ENCODE data around the gene GLS2.
"Not testable (repeated sequence)": the region's sequence is repeated elsewhere in the genome, so short reads cannot be mapped to it uniquely, and the experiment has no call there.

GLS2 gene

GRCh38 chr12:56490360-56490759, 2.4 kb upstream of the GLS2 start:
- DNase-seq, result no peak

DNA sequence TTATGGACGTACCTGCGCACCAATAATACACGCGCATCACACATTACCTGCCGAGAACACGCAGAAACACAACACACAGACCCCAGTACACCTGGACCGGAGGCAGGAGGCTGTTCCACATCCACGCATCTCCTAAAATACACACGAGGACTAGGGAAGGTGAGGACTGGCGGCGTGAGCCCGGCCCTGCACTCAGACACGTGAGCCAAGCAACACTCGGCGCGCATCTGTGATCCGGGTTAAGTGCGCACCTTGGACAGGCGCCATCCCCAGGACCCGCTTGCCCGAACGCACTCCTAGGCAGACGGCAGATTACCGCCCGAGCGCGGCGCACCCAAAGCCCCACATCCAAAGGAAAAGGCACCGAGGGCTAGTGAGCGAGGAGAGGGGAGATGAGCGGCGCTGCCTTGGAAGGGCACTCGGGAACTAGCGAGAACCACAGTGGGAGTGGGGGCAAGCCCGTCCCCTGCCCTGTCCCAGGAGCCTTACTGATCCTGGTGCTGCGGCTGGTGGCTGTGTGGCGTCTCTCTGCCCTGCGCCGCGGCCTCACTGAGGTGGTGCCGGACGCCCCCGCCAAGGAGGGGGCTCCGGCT, 417 bp downstream of the GLS2 start:
- DNase-seq, result peak; percentile 47

- no peak for DNase-seq
Measured at GRCh38 chr12:56486694-56487093, 1.3 kb downstream of the GLS2 start.

DNA sequence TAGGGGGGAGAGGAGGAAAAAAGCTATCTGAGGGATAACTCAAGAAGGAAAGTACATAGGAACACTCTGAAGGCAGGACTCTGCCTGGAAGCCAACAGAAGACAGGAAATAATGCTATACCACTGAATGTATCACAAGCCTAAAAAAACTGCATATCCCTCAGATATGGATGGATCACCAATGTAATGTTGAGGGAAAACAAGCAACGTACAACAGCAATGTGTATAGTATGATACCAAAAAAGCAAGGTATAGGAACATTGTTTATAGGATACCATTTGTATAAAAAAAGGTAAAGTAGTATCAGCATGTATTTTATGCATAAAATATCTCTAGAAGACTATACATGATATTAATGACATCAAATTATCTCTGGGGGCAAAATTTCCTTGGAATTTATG, 3.4 kb downstream of the GLS2 start:
- DNase-seq, result no peak

DNA sequence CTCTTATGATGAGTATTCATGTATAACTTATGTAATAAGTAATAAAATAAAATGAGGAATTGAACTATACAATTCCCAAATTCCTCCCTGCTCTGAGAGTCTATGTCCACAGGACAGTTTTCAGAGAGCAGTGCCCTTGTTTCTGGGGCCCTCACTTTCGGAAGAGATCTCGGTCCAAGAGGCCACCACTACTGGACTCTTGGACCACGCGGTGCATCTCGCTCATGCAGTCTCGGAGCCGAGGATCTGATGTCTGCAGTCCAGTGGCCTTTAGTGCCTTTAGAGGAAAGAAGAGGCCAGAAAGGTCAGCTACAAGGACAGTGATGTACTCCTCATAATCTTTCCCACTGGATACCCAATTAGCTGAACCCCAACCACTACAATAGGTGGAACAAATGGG, 8.3 kb downstream of the GLS2 start:
- no peak for DNase-seq

DNA sequence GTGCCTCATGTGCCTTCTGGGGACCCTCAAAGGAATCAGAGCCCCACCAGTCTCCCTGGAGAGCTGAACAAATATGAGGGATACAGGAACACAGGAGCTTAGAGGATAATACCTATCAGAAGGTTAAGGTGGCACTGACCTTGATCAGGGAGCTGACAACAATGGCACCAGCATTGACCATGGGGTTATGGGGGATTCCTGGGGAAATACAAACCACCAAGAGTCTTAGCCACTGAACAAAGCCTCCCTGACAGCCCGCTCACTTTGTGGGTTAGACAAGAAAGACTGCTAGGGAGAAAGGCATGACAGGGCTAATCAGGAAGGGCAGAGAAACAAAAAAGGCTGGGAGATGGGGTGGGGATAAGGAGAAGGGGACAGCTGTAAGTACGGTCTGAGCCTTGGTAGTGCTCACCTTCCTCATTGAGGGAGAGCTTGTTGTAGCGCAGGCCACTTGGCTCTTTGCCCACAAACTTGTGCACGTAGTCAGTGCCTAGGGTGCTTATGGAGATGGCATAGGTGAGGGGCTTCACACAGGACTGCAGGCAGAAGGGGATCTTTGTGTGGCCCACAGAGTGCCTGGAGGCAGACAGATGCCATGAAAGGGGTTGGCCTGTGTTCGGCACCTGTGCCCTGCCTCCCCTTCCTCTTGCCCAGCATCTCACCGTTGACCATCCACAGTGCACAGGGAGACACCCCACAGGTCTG, 10.3 kb downstream of the GLS2 start:
- DNase-seq, result no peak

DNA sequence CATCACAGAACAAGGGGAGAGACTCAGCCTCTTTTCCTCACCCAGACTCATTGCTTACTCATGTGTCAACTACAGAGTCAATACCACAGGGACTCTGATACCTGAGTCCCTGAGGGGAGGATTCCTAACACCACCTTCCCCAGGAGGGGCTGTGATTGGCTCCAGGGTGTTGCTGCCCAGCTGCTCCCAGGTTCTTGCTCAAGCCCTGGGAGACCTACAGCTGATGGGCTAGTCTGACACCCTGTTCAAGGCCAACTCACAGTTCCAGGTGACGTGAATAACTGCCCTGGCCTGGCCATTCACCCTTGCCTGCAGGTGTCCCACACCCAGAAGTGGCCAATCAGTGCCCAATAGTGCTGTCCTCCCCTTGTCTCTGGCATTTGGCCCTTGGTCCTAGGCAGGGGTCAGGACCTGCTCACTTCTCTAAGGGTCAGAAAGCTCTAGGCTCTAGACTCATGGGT, 11.0 kb downstream of the GLS2 start:
- DNase-seq, result no peak

DNA sequence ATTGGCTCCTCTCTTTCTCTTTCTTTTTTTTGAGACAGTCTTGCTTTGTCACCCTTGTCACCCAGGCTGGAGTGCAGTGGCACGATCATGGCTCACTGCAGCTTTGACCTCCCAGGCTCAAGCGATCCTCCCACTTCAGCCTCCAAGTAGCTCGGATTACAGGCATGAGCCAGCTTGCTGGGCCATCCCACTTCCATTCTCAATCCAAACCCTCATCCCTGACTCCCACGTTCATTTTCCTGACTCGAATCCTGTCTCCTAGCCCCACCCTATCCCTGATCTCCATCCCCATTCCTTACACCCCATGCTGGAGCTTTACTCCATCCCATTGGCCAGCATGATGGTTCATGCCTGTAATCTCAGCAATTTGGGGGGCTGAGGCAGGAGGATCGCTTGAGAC, 11.8 kb downstream of the GLS2 start:
- DNase-seq, result no peak

GRCh38 chr12:56474389-56474788, 13.6 kb downstream of the GLS2 start:
- DNase-seq, result no peak

GRCh38 chr12:56469007-56469930, 18.7 kb downstream of the GLS2 start:
- DNase-seq, result peak; percentile 18

GRCh38 chr12:56468216-56469006, 19.6 kb downstream of the GLS2 start, which contains the start of gene SPRYD4:
SPRYD4 (plus strand) TSS chr12:56468578; CDS start chr12:56468592, 14 bp downstream.
- DNase-seq, result peak; percentile 91

- DNase-seq, result no peak
Measured at GRCh38 chr12:56462565-56462964, 25.4 kb downstream of the GLS2 start.

GRCh38 chr12:56461235-56462159, 26.5 kb downstream of the GLS2 start:
- no peak for DNase-seq

DNA sequence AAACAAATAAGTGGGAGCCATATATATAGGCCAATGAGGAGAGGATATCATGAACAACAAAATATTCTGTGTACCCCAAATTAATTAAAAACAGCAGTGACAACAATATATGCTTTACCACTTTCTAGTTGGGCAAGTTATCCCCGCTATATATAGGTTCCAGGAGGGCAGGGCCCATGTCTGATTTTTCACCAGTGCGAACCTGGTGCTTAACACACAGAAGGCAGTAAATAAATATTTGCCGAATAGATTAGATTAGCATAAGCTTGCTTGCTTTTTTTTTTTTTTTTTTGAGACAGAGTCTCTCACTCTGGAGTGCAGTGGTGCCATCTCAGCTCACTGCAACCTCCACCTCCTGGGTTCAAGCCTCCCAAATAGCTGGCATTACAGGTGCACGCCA, 30.1 kb downstream of the GLS2 start:
- no peak for DNase-seq

GRCh38 chr12:56454557-56454956, 33.4 kb downstream of the GLS2 start, which contains the start of gene MIP:
MIP (minus strand) TSS chr12:56454657; CDS start chr12:56454613, 44 bp downstream.
- no peak for DNase-seq

GRCh38 chr12:56451147-56451546, 36.8 kb downstream of the GLS2 start:
- no peak for DNase-seq

- no peak for DNase-seq
Measured at GRCh38 chr12:56450241-56450640, 37.7 kb downstream of the GLS2 start.

DNA sequence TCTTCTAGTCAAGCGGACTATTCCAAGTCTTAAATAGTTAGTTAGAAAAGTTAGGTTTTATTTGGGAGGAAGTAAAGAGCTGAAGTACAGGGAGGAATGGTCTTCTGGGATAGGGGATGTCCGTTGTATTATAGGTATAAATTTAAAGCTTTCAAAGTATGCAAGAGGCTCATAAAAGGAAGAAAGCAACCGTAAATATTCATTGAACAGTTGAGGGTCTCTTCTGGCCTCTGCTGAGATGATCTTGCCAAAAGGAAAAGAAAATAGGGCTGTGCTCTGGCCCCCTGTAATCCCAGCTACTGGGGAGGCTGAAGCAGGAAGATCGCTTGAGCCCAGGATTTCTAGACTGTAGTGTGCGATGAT, 38.4 kb downstream of the GLS2 start:
- peak; percentile 44 for DNase-seq

- peak; percentile 96 for DNase-seq
Measured at GRCh38 chr12:56448860-56449621, 38.9 kb downstream of the GLS2 start, which contains the start of gene TIMELESS. TIMELESS (minus strand) TSS chr12:56449426; CDS start chr12:56434170, 15,256 bp downstream.

- DNase-seq, result not testable (repeated sequence)
Measured at GRCh38 chr12:56443208-56443607, 44.8 kb downstream of the GLS2 start.
